Endometrial microvascular endothelial cells (primary cell): ENCODE data around the gene ASB2. TPM values are rescaled to one million over a fixed set of nuclear protein-coding genes. Genes with fewer than 3 reads are reported as not detected.

Source experiments
- in situ Hi-C: cut with HindIII; loops from 2 replicates; pipeline ENCODE4 v1.10.0; 2017; ENCODE audit warnings: low sequenced_read_pairs, low pct_unique_long_range_greater_than_20kb; ENCODE audit errors: inconsistent ontology term
- total RNA-seq: library from RNA; depleted of rRNA; stranded (reverse); fragments of >200 nt; gene quantifications from one replicate; pipeline ENCODE4 v1.2.3, GENCODE V29; 2015; ENCODE audit errors: inconsistent ontology term

ASB2 gene
- total RNA-seq, 1 donor from 2014 or later = not detected

DNA sequence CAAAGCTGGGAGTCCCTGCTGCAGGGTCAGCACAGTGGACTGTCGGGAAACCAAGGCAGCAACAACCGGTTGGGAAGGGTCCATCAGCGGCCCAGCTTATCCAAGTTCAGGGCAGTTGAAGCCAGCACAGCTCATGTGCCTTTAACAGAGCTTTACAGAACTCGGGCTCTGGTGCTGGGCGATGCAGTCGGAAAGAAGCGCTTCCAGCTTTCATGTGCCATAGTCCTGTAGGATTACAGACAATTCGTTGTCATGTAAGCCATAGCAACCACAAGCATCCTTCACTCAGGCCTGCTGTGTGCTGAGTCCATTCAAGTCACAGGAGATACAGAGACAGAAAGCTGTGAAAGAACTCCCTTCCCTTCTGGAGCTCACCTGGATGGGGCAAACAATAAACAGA, 52.7 kb downstream of the ASB2 start:
- in situ Hi-C loops = no loop called here

GRCh38 chr14:93921001-93921806, 55.2 kb downstream of the ASB2 start:
- in situ Hi-C loops = no loop called here

- in situ Hi-C loops = no loop called here
Observed at GRCh38 chr14:93917141-93917540, 59.2 kb downstream of the ASB2 start.

DNA sequence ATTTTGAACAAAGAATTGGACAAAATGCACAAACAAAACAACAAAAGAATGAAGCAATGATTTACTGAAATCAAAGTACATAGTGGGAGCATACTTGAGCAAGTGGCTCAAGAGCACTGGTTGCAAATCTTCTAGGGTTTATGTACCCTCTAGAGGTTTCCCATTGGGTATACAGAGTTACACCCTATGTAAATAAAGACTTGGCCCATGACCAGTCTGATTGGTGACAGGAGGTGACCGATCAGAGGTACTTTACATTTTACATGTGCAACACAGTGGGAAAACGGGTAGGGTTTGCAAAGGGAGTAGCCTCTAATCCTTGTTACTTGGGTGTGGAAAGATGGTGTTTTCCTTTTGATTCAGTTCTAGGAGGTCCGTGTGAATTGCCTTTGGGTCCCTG, 59.9 kb downstream of the ASB2 start:
- in situ Hi-C loops = no loop called here

GRCh38 chr14:93915800-93916199, 60.6 kb downstream of the ASB2 start:
- in situ Hi-C loops = no loop called here

- in situ Hi-C loops = no loop called here
Observed at GRCh38 chr14:93915070-93915705, 61.2 kb downstream of the ASB2 start.

GRCh38 chr14:93914278-93914677, 62.1 kb downstream of the ASB2 start:
- in situ Hi-C loops = no loop called here

DNA sequence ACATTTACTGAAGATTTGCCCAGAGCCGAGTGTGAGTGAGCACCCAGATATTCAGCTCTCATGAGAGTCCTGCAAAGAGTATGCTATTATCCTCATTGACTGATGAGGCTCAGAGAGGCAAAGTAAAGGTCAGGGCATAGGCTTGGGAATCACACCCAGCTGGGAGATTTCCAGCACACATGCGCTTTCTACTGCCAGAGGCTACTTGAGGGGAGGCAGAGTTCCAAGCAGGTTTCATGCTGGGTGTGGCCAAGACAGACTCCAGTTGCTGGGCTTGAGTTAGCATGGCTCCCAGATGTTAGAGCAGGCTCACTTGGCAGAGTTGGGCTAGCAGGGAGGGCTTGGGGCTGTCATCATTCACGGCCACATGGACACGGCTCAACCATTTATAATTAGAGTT, 63.6 kb downstream of the ASB2 start:
- in situ Hi-C loops = no loop called here

DNA sequence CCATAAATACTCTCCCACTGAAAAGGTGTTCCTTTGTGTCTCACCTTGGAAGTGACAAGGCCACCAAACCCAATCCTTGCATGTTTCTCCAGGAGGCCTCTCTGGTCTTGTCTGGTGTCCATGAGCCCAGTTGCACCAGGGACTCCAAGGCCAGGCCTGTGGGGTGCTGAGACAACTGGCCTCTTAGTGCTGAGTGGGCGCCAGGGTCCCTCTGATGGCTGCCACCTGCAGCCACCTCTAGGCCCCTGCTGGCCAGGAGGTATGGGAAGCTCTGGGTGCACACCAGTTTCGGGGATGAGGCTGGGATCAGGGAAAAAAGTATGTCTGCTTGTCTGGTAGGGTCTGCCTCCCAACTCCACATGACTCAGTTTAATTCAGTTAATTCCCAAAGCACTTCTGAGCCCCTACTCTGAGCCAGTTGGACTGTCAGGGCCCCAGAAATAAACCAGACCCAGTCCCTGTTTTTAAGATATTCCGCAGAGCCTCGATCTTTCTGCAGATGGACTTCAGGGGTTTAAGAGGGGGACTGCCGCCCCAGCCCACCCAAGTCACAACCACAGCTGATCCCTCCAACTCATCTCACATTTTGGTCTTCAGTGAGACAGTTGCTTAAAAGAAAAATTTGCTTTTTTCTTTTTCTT, 64.3 kb downstream of the ASB2 start:
- in situ Hi-C loops = no loop called here

GRCh38 chr14:93909429-93910128, 66.8 kb downstream of the ASB2 start:
- in situ Hi-C loops = no loop called here

DNA sequence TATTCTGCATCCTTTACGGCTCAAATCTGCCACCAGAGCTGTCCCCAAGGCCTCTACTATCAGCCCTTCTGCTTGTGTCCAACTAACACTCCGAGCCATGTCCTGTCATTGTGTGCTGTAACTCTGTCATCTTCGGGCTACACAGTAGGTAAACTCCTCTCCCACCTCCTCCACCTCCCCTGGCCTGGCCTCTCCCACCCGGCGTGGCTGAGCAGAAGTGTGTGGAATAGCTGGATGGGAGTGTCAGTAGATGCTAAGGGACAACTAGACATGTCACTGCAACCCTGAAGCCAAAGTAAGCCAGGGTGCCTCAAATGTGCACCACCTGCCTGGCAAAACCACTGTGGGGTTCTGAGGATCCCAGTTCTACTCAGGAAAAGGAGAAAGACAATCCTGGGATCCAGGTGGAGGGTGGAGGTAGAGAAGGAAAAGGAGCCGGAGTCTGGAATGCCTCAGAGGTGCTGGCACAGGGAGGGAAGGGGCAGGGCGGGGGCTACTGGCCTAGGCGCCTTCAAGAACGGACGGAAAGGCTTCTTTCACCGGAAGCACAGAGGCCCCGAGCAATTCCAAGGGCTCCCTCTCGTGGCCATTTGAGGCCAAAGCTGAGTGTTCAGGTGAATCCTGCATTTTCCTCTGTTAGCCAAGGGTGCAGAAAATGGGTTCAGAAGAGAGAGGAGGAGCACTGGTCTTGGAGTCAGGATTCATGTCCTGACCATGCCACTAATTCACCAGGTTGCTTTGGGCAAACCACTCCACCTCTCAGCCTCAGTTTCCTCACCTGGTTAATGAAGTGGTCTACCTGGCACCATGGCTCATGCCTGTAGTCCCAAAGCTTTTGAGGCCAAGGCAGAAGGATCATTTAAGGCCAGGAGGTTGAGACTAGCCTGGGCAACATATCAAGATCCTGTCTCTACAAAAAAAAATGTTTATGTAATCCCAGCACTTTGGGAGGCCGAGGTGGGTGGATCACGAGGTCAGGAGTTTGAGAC, 69.7 kb downstream of the ASB2 start:
- in situ Hi-C loops = no loop called here

DNA sequence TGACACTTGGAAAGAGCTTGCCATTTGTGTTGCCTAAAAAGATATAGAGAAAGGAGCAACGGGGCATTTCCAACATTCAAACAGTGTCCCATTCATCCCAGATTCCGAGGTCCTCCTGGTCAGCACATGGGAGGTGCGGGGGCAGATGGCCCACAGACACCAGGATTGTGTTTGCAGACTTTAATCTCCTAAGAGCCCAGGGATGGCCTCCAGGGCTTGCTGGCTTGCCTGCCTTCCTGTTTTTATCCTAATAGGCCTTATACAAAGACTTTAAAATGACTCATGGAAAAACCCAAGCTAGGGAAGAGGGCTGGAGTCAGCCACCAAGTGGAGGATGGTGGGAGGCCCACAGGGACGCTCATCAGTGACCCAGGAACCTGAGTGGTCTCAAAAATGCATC, 70.7 kb downstream of the ASB2 start:
- in situ Hi-C loops = no loop called here

- in situ Hi-C loops = no loop called here
Observed at GRCh38 chr14:93903342-93904184, 72.8 kb downstream of the ASB2 start.

- in situ Hi-C loops = no loop called here
Observed at GRCh38 chr14:93902619-93903307, 73.6 kb downstream of the ASB2 start.

- in situ Hi-C loops = no loop called here
Observed at GRCh38 chr14:93901813-93902212, 74.6 kb downstream of the ASB2 start.

GRCh38 chr14:93898731-93899130, 77.6 kb downstream of the ASB2 start:
- in situ Hi-C loops = no loop called here

DNA sequence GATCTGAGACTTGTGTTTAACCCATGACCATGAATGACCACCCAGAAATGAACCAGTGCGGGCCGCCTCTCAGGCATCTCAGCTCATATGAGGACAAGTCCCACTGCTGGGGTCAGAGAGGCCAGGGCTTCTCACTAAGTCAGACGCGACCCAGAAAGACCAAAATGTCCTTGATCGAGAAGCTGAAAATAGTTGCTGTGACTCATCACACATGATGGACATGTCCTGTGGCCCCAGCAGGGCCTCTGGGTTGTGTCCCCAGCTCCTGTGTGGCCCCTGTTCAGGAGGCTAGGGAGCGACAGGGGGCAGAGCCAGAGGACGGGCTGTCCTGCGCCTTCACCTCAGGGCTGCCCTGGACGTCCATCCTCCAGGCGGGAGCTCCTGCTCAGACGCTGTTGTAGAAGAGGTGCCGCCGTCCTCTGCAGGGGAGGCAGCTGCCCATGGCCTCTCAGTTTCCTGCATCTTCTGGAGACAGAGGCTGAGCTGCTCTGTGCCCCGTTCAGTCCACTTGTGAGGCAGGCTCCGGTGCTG, 78.2 kb downstream of the ASB2 start:
- in situ Hi-C loops = no loop called here
